D721Med (cell line): ENCODE measurements around the gene MMP23B.
A peak's percentile ranks its signal among the peaks of the same experiment; 100 is the strongest.

Source experiments
- DNase-seq: peaks from one replicate; pipeline ENCODE4 v3.0.0; 2011; ENCODE audit warnings: low spot score; ENCODE audit not compliant: insufficient read length
- FAIRE-seq: peaks from 2 replicates; lab custom pipeline; 2011; peaks lifted over from hg19 to GRCh38; lab: Jason Lieb, UNC
- CTCF ChIP-seq: IDR thresholded peaks from 2 replicates; pipeline ENCODE4 v1.5.1; 2012; ENCODE audit warnings: mild to moderate bottlenecking, control low read depth; ENCODE audit not compliant: insufficient read depth; ENCODE audit errors: missing control alignments

MMP23B gene

GRCh38 chr1:1596493-1597274 is 35.3 kb upstream of the MMP23B start:
- DNase-seq (no peak), FAIRE-seq (no peak)
- TF ChIP-seq CTCF: no peak

- FAIRE-seq (no peak), DNase-seq (no peak)
- peak; percentile 28 for TF ChIP-seq CTCF
Observed at GRCh38 chr1:1597275-1597930, 34.6 kb upstream of the MMP23B start.

GRCh38 chr1:1598051-1598719 is 33.8 kb upstream of the MMP23B start:
- no peak for FAIRE-seq
- no peak for DNase-seq
- no peak for TF ChIP-seq CTCF

GRCh38 chr1:1598720-1599029 is 33.3 kb upstream of the MMP23B start:
- DNase-seq: no peak
- FAIRE-seq: no peak

GRCh38 chr1:1599030-1599934 is 32.7 kb upstream of the MMP23B start:
- peak; percentile 25 for TF ChIP-seq CTCF
- no peak for DNase-seq
- FAIRE-seq: no peak

More at GRCh38 chr1:1598720-1599029, 33.3 kb upstream of the MMP23B start:
- TF ChIP-seq CTCF: no peak

GRCh38 chr1:1599935-1600860 is 31.8 kb upstream of the MMP23B start, which contains the start of gene FNDC10:
TSS of gene FNDC10 (minus strand) at chr1:1600135. CDS start at chr1:1600015, 120 bp downstream.
- no peak for FAIRE-seq
- TF ChIP-seq CTCF: no peak
- peak; percentile 45 for DNase-seq
